Renal pelvis (tissue), 4 donors: Measurements from ENCODE around the gene NOC4L. TPM values are rescaled to one million over a fixed set of nuclear protein-coding genes. Genes with fewer than 3 reads are reported as not detected.
"Not testable (repeated sequence)": the region's sequence is repeated elsewhere in the genome, so short reads cannot be mapped to it uniquely, and the experiment has no call there.

ENCODE experiments used
- DNase-seq: peaks from one replicate; pipeline ENCODE4 v3.0.0-alpha.2; 2013
- polyA plus RNA-seq, 3 donors: library from polyadenylated mRNA; unstranded; fragments of 120-200 nt; gene quantifications; one replicate each; pipeline ENCODE4 v1.2.1, GENCODE V29; 2013; ENCODE audit not compliant: insufficient read length in 3 of 3

The NOC4L gene
- polyA plus RNA-seq, 3 donors, result 16.1 to 22.8 (median 21.0) TPM

DNA sequence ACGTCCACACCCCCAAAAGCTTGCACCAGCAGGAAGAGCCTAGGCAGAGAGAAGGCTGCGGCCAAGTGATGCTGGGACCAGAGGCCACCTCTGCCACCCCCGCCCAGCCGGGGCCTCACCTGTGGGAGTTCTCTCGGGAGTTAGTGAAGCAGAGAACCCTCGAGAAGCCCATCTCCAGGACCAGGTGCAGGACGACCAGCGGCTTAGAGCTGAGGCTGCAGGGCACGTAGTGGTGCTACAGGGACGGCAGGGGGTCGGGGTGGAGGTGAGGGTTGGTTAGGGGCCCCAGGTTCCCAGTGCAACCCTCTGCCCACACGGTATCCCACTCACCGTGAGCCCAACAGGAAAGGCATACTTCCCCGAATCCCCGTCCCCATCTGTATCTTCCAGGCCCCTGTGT is 3.8 kb upstream of the NOC4L start:
- DNase-seq, result no peak

DNA sequence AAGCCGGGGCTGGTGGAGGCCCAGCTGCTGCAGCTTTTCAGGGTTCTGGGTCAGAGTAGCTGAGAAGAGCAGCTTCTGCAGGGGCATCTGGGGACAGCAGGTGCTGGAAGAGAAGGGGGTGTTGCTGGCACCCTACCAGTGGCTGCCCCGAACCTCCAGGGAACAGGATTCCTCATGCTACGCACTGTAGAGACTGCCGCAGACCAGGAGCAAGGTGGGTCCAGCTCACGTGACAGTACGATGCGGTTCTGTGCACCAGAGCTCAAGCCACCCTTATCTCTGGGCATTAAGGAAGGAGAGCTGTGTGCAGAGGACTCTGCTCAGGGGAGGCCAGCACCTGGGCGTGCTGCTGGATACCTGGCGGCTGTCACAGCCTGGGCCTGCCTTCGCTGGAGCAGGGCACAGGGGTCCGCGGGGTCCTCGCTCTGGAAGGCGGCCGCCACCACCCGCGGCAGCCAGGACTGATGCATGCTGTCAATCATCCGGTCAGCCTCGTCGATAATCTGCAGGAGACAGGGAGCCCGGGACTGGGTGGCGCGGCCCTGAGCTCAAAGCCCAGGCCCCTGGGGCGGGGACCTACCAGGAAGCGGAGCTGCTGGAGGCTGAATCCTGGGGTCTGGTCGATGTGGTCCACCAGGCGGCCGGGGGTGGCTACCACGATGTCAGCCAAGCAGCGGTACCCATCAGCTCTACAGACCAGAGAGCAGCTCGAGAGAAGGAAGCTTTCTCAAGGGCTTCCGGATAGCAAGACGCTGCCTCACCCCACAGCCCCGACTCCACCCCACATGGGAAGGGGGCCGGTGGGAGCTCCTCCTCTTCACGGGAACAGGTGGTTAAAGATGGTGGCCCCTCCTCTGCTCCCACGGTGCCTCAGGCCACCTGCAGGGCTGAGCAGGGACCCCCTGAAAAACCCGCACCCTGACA is 3.1 kb upstream of the NOC4L start:
- no peak for DNase-seq

DNA sequence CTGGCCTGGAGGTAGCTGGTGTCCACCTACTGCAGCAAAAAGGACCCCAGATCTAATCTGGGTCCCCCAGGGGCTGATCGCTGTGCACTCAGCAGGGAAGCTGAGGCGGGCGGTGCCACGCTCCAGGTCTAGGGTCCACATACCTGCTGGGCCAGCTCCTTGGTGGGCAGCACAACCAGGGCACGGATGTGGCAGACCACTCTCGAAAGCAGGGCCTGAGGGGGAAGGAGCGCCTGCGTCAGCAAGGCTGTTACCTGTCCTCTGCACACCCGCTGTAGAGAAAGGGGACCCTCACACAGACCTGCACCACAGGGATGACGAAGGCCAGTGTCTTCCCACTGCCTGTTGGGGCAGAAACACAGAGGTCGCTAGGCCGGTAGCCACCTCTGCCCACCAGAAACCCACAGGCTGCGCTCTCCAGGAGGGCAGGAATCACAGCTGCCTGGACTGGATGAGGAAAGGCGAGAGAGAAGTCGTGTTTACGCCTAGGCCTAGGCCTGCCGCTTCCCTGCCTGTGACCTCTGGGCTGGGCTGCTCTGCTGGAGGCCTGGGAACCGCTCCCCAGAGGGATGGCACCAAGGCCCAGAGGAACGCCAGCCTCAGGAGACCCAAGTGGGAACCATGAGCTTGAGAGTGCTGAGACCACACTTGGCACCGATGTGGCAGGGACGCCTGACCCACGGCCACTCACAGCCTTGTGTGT is 2.1 kb upstream of the NOC4L start:
- DNase-seq, result no peak

DNA sequence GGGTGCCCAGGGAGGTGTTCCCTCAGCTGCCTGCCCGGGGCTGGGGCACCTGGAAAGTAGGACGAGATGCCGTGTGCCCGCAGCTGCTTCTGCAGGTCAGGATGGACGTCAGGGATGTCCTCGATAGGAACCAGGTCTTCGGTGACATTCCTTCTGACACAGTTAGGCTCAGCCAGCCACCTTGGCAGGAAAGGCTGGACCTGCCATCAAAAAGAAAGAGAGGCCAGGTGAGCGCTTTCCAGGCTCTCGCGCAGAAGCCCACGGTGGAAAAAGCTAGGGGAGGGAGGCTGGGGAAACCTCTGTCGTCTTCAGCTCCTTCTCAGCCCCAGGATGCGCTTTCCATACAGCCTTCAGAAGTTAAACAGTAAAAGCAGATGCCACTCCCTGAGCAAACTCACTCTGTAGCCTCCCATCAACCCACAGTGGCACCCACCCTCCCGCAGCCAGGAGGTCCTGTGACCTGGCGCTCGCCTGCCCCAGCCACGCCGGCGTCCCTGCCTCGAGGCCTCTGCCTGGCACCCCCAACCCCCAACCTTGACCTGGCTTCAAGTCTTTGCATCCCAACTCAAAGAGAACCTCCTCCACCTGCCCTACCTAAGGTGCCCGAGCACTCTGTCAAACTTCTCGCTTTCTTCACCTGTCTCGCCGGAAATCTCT is 1.4 kb upstream of the NOC4L start:
- no peak for DNase-seq

DNA sequence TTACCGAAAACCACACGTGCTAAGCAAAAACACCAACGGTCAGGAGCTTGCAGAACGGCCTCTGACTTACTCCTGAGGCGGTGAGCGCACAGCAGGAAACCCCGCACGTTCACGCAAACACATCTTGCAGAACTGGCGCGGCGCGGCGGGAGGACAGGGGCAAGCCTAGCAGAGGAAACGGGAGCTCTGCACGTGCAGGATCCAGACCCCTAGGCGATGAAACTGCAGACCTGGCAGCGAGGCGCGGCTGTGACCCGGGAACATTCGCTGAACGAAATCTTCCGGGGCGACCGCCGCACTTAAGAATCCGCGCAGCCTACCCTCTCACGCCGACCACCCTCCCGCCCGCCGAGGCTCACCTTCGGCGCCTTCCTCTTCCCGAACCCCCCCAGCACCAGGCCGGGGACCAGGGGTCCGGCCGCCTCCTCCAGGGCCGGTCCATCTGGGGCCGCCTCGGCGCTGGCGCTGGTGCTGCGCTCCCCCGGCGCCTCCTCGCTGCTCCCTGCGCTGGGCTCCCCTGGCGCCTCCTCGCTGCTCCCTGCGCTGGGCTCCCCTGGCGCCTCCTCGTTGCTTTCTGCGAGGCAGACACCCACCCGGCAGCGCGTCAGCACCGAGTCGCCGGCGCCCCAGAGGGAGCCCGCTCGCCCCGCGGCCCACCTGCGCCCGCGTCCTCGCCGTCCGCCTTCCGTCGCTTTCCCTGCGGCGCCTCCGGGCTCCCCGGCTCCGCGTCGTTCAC is 753 bp upstream of the NOC4L start:
- DNase-seq, result no peak

DNA sequence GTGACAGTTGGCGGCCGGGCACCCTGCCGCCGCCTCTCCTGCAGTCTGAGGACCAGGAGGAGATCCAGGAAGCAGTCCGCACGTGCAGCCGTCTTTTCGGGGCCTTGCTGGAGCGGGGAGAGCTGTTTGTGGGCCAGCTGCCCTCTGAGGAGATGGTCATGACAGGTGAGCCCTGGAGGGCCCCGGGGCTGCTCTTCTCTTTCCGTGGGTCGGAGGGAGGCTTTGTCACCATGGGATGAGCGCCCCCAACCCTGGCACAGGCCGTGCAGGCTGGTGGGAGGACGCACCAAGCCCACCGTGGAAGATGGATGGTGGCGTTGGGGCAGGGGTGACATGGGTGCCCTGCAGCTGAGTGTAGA is 532 bp downstream of the NOC4L start:
- no peak for DNase-seq

DNA sequence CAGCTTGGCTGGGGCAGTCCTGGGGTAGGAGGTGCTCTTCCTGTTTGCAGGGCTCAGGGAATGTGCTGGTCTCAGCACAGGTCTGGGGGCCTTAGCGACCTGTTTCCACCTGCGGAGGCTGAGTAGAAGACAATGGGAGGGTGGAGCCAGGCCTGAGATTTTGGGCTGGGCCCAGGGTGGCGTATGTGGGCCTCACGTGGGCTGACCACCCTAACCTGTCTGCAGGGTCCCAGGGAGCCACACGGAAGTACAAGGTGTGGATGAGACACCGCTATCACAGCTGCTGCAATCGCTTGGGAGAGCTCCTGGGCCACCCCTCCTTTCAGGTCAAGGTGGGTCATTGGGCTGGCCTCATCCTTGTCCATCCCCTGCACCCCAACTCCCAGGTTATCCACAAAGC is 1.1 kb downstream of the NOC4L start:
- DNase-seq, result no peak

DNA sequence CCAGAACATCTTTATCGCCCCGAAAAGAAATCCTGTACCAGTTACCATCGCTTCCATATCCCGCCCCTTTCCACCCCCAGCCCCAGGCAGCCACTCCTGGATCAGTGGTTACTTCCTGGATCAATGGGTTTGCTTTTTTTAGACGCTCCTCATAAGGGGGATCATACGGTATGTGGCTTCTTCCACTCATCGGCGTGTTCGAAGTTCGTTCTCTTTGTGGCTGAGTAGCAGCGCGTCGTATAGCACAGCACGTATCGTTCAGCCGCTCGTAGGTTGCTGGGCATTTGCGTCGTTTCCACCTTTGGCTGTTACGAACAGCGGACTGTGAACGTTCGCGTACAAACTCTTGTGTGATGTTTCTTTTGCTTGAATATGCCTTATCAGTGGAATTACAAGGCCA is 1.8 kb downstream of the NOC4L start:
- DNase-seq, result no peak

DNA sequence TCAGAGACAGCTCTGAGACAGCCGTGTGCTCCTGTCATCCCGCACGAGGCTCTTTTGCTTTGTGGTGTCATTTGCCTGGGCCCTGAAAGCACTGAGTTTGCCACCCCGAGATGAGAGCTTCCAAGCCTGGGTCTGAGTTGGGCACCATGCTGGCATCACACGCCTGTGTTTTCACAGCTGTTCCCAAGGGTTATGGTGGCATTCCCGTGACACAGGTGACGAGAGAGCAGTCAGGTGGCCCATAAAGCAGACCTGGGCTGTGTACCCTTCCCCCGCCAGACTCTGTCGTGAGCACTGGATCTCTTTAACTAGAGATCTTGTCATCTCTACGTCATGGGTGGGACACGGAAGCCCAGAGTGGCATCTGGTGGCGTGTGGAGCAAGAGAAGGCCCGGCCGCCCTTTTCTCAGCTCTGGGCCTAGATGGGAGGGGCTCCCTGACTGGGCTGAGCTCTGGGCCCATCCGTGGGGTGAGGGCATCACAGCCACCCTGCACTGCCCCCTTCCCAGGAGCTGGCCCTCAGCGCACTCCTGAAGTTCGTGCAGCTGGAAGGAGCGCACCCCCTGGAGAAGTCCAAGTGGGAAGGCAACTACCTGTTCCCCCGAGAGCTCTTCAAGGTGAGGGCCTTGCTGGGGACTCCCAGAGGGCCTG is 2.6 kb downstream of the NOC4L start:
- DNase-seq, result no peak

DNA sequence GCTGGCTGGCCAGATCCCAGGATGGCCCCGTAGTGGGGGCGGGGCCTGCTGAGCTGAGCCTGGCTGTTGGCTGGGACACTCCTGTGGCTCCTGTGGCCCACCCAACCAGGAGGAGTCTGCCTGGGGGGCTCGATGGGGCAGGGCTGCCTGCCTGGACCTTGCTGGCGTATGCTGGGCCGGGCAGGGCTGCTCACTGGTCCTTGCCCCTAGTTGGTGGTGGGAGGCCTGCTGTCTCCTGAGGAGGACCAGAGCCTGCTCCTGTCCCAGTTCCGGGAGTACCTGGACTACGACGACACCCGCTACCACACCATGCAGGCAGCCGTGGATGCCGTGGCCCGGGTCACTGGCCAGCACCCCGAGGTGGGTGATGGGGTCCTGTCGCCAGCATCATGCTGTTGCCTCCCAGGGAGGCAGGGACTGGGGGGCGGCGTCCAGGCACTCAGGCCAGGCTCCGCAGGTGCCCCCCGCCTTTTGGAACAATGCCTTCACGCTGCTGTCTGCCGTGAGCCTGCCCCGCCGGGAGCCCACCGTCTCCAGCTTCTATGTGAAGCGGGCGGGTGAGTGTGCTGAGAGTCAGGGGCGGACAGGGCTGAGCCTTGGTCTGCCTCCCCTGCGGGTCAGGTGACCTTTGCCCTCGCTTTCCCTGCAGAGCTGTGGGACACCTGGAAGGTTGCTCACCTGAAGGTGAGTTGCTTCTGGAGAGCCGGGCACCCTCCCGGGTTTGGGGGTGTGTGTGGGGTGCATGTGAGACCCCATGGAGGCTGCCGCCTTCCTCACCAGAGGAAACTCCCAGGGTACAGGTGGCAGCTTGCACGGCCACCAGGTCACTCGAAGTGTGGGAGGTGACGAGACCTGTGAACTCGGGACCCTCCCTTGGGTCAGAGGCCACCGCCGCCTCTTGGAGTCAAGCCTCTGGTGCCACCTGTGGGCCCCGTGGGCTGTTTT is 3.4 kb downstream of the NOC4L start:
- no peak for DNase-seq

DNA sequence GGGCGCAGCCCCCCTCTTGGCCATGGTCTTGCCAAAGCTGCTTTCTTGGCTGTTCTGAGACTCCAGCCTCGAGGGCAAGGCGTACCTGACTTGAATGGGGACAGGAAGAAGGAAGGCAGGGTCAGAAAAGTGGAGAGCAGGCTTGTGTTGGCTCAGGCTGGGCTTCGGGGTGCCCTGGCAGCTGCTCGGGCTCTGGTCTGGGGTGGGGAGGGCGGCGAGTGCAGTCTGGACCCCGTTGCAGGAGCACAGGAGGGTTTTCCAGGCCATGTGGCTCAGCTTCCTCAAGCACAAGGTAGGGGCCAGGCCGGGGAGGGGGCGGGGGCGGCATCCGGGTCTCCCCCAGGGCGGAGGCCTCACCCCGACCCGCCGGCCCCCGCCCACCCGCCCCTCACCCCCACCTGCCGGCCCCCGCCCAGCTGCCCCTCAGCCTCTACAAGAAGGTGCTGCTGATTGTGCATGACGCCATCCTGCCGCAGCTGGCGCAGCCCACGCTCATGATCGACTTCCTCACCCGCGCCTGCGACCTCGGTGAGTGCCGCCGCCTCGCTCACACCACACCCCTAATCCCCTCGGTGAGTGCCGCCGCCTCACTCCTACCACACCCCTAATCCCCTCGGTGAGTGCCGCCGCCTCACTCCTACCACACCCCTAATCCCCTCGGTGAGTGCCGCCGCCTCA is 4.2 kb downstream of the NOC4L start:
- DNase-seq, result no peak

DNA sequence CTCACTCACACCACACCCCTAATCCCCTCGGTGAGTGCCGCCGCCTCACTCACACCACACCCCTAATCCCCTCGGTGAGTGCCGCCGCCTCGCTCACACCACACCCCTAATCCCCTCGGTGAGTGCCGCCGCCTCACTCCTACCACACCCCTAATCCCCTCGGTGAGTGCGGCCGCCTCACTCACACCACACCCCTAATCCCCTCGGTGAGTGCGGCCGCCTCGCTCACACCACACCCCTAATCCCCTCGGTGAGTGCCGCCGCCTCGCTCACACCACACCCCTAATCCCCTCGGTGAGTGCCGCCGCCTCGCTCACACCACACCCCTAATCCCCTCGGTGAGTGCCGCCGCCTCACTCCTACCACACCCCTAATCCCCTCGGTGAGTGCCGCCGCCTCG is 5.3 kb downstream of the NOC4L start:
- DNase-seq, result not testable (repeated sequence)

DNA sequence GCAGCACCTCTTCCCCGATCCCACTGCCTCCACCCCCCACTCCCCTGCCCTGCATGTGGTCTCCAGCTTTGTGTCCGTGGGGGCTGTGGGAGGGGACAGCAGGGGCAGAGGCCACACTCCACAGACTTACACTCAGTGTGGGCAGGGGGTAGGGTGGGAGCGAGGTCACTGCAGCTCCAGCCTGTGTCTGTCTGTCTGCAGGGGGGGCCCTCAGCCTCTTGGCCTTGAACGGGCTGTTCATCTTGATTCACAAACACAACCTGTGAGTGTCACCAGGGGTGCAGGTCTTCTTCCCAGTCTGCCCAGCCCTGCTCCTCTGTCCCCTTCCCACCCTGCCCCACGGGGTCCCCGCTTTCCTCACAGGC is 6.5 kb downstream of the NOC4L start:
- DNase-seq, result no peak

DNA sequence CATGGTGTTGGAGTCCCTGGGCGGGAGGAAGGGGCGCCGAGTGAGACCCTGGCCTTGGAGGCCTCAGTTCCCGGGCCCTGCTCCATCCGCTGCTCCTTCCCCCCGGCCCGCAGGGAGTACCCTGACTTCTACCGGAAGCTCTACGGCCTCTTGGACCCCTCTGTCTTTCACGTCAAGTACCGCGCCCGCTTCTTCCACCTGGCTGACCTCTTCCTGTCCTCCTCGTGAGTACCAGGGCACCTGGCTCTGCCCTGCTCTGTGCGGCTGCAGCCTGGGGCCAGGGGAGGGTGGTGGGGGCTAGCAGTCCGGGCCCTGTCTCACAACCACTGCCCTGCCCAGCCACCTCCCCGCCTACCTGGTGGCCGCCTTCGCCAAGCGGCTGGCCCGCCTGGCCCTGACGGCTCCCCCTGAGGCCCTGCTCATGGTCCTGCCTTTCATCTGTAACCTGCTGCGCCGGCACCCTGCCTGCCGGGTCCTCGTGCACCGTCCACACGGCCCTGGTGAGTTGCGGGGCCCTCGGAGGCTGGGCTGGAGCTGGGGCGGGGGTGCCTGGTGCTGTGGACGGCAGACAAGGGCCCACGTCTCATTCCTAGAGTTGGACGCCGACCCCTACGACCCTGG is 7.0 kb downstream of the NOC4L start:
- no peak for DNase-seq

DNA sequence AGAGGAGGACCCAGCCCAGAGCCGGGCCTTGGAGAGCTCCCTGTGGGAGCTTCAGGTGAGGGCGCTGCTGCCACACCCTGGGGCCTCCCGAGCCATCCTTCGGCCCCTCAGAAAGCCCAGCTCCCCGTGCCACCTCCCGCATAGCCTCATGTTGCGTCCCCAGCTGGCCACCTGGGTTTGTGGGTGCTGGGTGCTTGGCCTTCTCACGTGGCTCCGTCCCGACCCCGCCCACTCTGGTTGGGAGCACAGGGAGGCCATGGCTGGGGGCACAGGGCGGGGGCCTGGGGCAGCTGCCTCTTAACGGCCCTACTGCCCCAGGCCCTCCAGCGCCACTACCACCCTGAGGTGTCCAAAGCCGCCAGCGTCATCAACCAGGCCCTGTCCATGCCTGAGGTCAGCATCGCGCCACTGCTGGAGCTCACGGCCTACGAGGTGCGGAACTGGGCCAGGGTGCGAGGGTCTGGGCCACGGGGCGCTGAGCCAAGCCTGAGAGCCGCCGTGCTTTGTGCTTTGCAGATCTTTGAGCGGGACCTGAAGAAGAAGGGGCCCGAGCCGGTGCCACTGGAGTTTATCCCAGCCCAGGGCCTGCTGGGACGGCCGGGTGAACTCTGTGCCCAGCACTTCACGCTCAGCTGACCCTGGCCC is 7.6 kb downstream of the NOC4L start:
- no peak for DNase-seq

DNA sequence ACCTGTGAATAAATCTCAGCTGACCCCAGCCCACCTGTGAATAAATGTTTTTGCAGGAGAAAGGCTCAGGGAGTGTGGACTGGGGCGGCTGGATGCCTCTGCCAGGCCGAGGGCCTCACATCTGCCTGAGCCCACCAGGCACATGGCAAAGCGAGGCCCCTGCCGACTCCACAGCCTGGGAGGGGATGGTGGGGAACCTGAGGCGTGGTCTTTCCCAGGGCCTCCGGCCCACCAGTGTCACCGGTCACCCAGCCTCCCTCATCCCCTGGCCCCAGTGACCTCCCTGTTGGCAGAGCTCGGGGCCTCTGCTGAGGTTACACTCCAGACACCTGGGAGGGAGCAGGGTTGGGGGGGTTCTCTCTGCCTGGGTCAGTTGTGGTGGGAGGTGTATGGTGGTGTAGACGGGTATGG is 8.2 kb downstream of the NOC4L start:
- DNase-seq, result no peak

DNA sequence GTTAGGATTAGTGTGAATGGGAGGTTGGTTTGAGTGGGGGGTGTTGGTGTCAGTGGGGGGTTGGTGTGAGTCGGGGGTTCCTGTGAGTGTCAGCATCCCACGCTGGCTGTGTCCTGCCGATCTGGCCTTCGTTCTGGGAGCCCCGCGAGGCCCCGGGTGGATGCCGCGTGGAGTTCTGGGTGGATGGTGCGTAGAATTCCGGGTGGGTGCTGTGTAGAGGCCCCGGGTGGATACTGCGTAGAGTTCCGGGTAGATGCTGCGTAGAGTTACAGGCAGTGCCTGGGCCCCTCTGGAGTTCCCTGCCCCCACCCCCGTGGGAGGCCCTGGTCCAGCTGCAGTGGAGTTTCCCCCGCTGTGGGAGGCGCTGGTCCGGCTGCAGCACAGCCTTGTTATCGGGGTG is 8.7 kb downstream of the NOC4L start:
- DNase-seq, result no peak

DNA sequence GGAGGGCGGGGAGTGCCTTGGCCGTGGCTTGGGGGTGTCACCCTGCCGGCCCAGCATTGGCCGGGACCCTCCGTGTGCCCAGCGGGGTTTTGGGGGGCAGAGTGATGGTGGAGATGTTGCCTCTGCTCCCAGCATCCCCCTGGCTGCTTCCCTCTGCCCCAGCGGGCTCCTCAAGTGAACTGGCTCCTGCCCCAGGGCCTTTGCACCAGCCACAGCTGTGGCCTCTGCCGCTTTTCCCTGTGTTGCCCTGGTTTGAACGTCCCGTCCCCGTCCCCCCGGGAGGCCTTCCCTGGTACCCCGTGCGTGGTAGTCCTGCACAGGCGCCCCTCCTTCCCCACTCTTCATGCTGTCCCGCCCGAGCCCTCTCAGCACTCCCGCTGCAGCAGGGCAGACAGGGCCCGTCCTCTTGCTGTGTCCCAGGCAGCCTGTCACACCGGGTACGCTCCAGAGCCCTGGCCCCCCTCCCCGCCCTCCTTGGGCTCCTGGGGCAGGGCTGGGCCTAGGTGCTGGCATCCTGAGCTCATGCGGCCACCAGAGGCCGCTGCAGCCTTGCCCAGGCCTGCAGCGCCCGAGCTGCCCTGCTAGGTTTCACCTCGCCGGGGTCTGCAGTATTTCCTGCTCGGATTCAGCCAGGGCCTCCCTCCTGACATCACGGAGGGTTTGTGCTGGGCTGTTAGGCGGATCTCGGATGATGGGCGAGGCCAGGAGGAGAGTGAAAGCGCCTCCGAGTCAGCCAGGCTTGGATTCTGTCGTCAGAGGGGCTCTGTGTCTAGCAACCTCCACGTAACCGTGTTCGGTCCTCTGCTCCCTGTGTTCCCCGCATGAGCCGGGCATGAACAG is 9.5 kb downstream of the NOC4L start:
- peak; percentile 89 for DNase-seq
